ENCODE results near the gene ACSF2. TPM values are rescaled to one million over a fixed set of nuclear protein-coding genes. Genes with fewer than 3 reads are reported as not detected.

Gene ACSF2
- total RNA-seq, 3 donors from 2014 or later (not counting 1 experiment from before 2014, with no cell fraction given), result 24.2 to 40.6 (median 25.8) TPM

- intact Hi-C loops (cut with micrococcal nuclease), result no loop called here
- no peaks in the 10 kb centered on the region for H3K9me3 ChIP-seq (ENCODE audit: control insufficient read depth, insufficient read depth, low read length)
- Mint-ChIP-seq H3K27ac (no peak overlapping the region), H3K4me1 (no peaks in the 10 kb centered on the region), H3K27me3 (ENCODE audit: low read depth in 2 of 2) (peaks cover 0 to 6% of the 10 kb centered on the region in 2 donors), H3K9me3 (no peaks in the 10 kb centered on the region), H3K36me3 (no peaks in the 10 kb centered on the region), H3K4me3 (no peak overlapping the region)
- H3K27me3 ChIP-seq (ENCODE audit: control insufficient read depth, insufficient read depth, low read length), result no peaks in the 10 kb centered on the region
- DNase-seq (no peak), ATAC-seq (no peak)
- TF ChIP-seq CTCF (IDR thresholded peaks at IDR 0.05), result no peak
- no peak overlapping the region for H3K27ac ChIP-seq (ENCODE audit: low read length)
- no peak overlapping the region for H3K4me3 ChIP-seq (ENCODE audit: low read length)
- WGBS (ENCODE audit: insufficient coverage), result 94% methylated on average over 13 of the region's 13 CpGs
- no peaks in the 10 kb centered on the region for H3K36me3 ChIP-seq (ENCODE audit: control insufficient read depth, insufficient read depth, low read length)
- no peaks in the 10 kb centered on the region for H3K4me1 ChIP-seq (ENCODE audit: control insufficient read depth, insufficient read depth, low read length)
Measured at GRCh38 chr17:50518384-50519023, 92.5 kb downstream of the ACSF2 start.

GRCh38 chr17:50519141-50519834 is 93.3 kb downstream of the ACSF2 start:
- Histone ChIP-seq H3K27ac (ENCODE audit: low read length) (no peak overlapping the region), H3K36me3 (ENCODE audit: control insufficient read depth, insufficient read depth, low read length) (no peaks in the 10 kb centered on the region), H3K27me3 (ENCODE audit: control insufficient read depth, insufficient read depth, low read length) (no peaks in the 10 kb centered on the region), H3K9me3 (ENCODE audit: control insufficient read depth, insufficient read depth, low read length) (no peaks in the 10 kb centered on the region), H3K4me3 (ENCODE audit: low read length) (no peak overlapping the region), H3K4me1 (ENCODE audit: control insufficient read depth, insufficient read depth, low read length) (no peaks in the 10 kb centered on the region)
- ATAC-seq (no peak), DNase-seq (no peak)
- Mint-ChIP-seq H3K27ac (no peak overlapping the region), H3K27me3 (ENCODE audit: low read depth in 2 of 2) (peaks cover 0 to 6% of the 10 kb centered on the region in 2 donors), H3K4me1 (no peaks in the 10 kb centered on the region), H3K4me3 (no peak overlapping the region), H3K36me3 (no peaks in the 10 kb centered on the region), H3K9me3 (no peaks in the 10 kb centered on the region)
- intact Hi-C loops (cut with micrococcal nuclease), result no loop called here
- WGBS (ENCODE audit: insufficient coverage), result 78% methylated on average over 8 of the region's 8 CpGs
- TF ChIP-seq CTCF (IDR thresholded peaks at IDR 0.05), result no peak

- no peak overlapping the region for H3K27ac ChIP-seq (ENCODE audit: low read length)
- intact Hi-C loops (cut with micrococcal nuclease), result no loop called here
- no peak for TF ChIP-seq CTCF (IDR thresholded peaks at IDR 0.05)
- Mint-ChIP-seq H3K36me3 (no peaks in the 10 kb centered on the region), H3K4me3 (no peak overlapping the region), H3K4me1 (no peaks in the 10 kb centered on the region), H3K27ac (no peak overlapping the region), H3K9me3 (no peaks in the 10 kb centered on the region), H3K27me3 (ENCODE audit: low read depth in 2 of 2) (peaks cover 0 to 3% of the 10 kb centered on the region in 2 donors)
- no peaks in the 10 kb centered on the region for H3K9me3 ChIP-seq (ENCODE audit: control insufficient read depth, insufficient read depth, low read length)
- H3K4me3 ChIP-seq (ENCODE audit: low read length), result no peak overlapping the region
- H3K27me3 ChIP-seq (ENCODE audit: control insufficient read depth, insufficient read depth, low read length), result no peaks in the 10 kb centered on the region
- 45% methylated on average over 2 of the region's 2 CpGs for WGBS (ENCODE audit: insufficient coverage)
- no peak for ATAC-seq
- H3K4me1 ChIP-seq (ENCODE audit: control insufficient read depth, insufficient read depth, low read length), result no peaks in the 10 kb centered on the region
- DNase-seq, result no peak
- no peaks in the 10 kb centered on the region for H3K36me3 ChIP-seq (ENCODE audit: control insufficient read depth, insufficient read depth, low read length)
Measured at GRCh38 chr17:50520483-50520882, 94.5 kb downstream of the ACSF2 start.

Data from natural killer cell (primary cell).